NCI-H345 (cell line): ENCODE data around the gene GAS7.

ENCODE experiments used
- DNase-seq: peaks from one replicate; lab custom pipeline; 2025; lab: John Stamatoyannopoulos, UW

GAS7 gene

DNA sequence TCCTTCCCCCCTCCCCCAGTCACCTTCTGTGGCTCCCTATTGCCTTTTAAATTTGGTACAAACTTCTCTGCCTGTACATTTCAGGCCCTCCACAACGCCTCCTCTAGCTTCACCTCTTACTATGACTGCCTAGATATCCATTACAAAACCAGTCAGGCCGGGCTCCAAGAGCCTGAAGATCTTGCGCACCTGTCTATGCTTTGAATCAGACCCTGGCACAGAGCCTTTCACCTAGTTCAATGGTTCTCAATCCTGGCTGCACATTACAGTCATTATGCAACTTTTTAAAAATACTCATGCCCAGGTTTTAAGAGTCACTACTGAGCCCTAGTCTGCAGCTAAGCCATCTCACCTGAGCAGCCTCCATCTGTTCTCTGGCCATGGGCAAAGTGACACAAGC lies 1.6 kb upstream of the GAS7 start:
- DNase-seq = no peak

GRCh38 chr17:10197721-10198508 lies 491 bp downstream of the GAS7 start:
- no peak for DNase-seq

DNA sequence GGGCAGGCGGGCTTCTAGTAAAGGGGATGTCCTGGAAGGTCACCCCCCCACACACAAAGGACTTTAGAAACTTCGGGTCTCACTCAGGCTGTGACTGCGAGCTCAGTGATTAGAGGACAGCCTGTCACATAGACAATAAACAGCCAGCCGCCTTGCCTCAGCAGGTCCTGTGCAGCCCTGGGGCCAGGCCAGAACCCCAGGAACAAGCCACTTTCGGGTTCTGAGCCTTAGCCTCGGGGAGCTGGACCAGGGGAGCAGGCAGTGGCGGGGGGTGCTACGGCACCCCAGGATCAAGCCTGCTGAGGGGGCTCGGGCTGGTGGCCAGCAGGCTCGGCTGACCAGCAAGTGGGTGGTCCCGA lies 1.1 kb downstream of the GAS7 start:
- DNase-seq = no peak

GRCh38 chr17:10196941-10197340 lies 1.5 kb downstream of the GAS7 start:
- no peak for DNase-seq

GRCh38 chr17:10196384-10196895 lies 2.0 kb downstream of the GAS7 start:
- no peak for DNase-seq

GRCh38 chr17:10195090-10195805 lies 3.2 kb downstream of the GAS7 start:
- DNase-seq = no peak

- DNase-seq = no peak
Measured at GRCh38 chr17:10193632-10194031, 4.8 kb downstream of the GAS7 start.

- no peak for DNase-seq
Measured at GRCh38 chr17:10192972-10193371, 5.4 kb downstream of the GAS7 start.

GRCh38 chr17:10192461-10192860 lies 5.9 kb downstream of the GAS7 start:
- no peak for DNase-seq

DNA sequence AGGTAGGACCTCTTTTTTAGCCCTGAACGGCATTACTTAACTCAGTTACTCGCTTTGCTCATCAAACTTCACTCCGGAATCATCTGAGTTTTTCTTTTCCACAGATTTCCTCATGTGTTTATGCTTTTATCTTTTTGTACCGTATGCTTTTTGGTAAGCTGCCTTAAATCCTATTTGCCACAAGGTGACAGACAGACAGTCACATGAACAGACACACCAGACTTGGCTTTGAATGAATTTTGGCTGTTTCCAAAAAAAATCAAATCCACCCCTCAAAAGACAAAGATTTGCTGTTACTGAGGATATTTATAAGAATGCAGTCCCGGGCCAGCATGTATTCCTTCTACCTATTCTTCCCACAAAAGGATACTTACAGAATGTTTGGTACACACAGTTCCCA lies 10.9 kb downstream of the GAS7 start:
- no peak for DNase-seq

DNA sequence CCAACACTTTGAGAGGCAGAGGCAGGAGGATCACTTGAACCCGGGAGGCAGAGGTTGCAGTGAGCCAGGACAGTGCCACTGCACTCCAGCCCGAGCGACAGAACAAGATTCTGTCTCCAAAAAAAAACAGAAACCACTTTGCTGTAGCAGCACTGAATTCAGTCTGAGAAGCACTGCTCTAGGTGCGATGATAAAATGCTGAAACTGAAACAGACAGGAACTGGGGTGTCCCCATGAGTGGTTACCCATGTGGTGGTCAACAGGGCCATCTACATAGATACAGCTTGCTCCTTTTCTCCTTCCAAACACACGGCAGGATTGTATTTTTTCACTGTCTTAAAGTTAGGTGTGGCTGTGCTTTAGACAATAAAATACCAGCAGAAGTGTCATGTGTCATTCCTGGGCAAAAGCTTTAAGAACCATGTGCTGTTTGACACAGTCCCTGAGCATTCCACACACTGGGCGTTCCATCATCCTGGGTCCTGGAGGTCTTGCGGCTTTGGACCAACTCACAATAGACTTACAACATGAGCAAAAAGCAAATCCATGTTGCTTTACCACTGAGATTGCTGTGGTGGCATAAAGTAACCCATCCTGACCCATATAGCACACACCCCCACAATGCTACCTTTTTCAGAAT lies 11.5 kb downstream of the GAS7 start:
- DNase-seq = no peak

DNA sequence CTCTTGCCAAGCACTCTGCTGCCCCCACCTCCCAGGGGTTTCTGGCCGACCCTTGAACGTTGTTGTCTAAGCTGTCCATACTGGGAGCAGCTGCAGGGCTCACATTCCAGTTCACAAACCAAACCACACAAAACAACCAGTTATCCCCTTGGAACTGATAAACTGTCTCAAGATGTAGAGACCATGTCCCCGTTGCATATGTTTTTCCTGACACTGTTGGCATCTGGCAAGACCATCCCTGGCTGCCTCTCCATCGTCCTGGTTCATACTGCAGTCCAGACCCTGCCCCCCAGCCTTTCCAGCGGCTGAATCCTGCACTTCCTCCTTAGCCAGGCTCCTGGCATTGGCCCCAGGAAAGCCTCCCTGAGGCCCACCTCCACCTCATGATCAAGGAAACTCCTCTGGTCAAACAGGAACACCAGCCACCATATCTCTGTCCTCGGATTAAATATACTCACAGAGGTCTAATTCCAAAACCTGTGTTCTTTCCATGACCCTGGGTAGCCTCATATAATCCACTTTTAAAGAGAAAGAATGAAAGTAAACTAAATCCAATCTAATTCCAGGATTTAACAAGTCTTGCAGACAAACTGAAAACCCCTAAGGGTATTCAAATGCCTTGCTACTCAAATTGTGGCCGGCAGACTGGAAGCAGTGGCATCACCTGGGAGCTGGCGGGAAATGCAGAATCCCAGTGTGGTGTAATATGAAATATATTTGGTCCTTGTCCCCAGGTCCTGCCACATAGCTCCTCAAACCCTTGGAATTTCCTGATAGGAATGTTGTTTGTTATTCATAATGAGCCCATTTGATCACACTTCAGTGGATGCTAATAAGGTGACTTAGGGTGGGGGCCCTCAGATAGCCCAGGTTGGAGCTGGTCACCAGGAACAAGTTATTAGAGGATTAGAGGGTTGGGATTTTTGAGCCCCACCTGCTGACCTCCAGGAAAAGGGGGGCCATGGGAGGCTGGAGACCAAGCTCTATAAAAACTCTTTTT lies 14.2 kb downstream of the GAS7 start:
- no peak for DNase-seq

- DNase-seq = no peak
Measured at GRCh38 chr17:10182785-10183184, 15.6 kb downstream of the GAS7 start.

- DNase-seq = no peak
Measured at GRCh38 chr17:10178506-10178991, 19.9 kb downstream of the GAS7 start.

DNA sequence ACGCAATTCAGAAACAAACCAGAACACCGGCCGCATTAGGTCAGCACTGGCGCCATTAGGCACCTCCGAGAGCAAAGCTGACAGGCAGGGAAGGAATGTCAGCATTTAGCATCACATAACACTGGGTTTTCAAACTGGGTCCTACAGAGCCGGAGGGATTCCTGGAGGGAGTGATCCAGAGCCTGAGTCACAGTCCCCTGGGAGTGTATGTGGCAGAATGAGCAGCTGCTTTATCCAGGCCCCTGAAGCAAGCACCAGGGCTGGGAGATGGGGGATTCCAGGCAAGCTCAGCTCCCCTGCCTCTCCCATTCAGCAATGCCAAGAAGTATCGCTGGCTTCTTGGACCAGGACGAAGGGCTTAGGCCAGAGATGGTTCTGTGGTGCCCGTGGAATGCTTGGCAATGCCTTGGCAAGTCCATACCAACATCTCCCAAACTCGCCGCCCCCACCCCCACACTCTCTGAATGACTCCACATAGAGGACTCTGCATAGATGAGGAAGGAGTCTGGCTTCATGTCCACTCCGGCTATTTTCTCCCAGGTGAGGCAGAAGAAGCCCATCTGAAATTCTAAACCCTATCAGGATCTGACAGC lies 20.4 kb downstream of the GAS7 start:
- no peak for DNase-seq

GRCh38 chr17:10177131-10177912 lies 21.1 kb downstream of the GAS7 start:
- no peak for DNase-seq

DNA sequence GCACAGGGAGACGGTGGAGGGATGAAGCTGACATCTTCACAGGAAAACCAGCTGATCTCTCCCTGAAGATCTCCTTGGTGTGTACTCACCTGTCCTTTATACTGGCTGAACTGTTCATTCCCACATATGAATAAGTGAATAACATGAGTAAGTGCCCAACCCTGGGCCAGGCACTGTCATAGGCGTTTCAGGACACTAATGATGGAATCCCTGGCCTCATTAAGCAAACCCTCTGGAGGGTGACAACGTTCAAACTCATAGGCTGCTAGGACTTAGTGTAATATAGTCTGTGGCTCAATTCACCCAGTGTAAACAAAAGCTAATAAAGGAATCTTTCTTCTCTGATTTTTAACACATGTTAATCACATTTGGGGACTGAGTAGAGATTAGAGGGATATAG lies 24.5 kb downstream of the GAS7 start:
- no peak for DNase-seq

GRCh38 chr17:10172778-10173177 lies 25.6 kb downstream of the GAS7 start:
- DNase-seq = no peak

- DNase-seq = no peak
Measured at GRCh38 chr17:10172241-10172741, 26.1 kb downstream of the GAS7 start.

DNA sequence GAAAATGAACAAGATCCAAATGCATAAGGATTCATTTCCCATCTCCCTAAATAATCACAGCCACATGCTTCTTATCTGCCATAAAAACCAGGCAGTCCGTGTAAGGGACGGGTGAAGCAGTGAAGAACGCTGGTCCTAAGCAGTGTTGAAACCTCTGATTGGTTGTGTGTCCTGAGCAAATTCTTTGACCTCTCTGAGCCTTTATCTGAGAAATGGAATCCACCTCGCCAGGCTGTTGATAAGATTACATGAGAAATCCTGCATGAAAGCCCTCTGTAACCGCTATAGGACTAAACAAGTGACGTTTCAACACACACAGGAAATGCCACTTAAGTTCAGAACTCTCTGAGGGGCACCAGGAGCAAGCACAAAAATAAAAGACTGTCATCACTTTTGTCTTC lies 26.8 kb downstream of the GAS7 start:
- DNase-seq = no peak
